PFSK-1 (cell line): ENCODE results near the gene IFNGR2.

ENCODE experiments used
- POLR2AphosphoS5 ChIP-seq: IDR thresholded peaks from 2 replicates; pipeline ENCODE4 v1.6.1; 2012; ENCODE audit warnings: low read depth, mild to moderate bottlenecking, control low read depth, low read length, moderate library complexity
- TF ChIP-seq, protein P1 (sequence below), 2 experiments: IDR thresholded peaks; 2 replicates each; pipeline versions ENCODE4 v1.6.1 to v1.8.0; 2011 to 2012; ENCODE audit warnings: low read depth in 2 of 2, low read length in 2 of 2, control low read depth in 1 of 2, inconsistent platforms in 1 of 2, mild to moderate bottlenecking in 1 of 2, moderate library complexity in 1 of 2; ENCODE audit not compliant: insufficient read depth in 1 of 2

GRCh38 chr21:33433001-33433400 is 29.8 kb downstream of the IFNGR2 start:
- TF ChIP-seq POLR2AphosphoS5, result no peak
- TF ChIP-seq, protein P1, sequence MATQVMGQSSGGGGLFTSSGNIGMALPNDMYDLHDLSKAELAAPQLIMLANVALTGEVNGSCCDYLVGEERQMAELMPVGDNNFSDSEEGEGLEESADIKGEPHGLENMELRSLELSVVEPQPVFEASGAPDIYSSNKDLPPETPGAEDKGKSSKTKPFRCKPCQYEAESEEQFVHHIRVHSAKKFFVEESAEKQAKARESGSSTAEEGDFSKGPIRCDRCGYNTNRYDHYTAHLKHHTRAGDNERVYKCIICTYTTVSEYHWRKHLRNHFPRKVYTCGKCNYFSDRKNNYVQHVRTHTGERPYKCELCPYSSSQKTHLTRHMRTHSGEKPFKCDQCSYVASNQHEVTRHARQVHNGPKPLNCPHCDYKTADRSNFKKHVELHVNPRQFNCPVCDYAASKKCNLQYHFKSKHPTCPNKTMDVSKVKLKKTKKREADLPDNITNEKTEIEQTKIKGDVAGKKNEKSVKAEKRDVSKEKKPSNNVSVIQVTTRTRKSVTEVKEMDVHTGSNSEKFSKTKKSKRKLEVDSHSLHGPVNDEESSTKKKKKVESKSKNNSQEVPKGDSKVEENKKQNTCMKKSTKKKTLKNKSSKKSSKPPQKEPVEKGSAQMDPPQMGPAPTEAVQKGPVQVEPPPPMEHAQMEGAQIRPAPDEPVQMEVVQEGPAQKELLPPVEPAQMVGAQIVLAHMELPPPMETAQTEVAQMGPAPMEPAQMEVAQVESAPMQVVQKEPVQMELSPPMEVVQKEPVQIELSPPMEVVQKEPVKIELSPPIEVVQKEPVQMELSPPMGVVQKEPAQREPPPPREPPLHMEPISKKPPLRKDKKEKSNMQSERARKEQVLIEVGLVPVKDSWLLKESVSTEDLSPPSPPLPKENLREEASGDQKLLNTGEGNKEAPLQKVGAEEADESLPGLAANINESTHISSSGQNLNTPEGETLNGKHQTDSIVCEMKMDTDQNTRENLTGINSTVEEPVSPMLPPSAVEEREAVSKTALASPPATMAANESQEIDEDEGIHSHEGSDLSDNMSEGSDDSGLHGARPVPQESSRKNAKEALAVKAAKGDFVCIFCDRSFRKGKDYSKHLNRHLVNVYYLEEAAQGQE (IDR thresholded peaks at IDR 0.05; ENCODE audit: insufficient read depth in 1 of 2, low read depth in 2 of 2, low read length in 2 of 2), result no peak
